Measurements from ENCODE around the gene CRHR2. TPM values are rescaled to one million over a fixed set of nuclear protein-coding genes. Genes with fewer than 3 reads are reported as not detected.

Gene CRHR2
- total and polyA plus RNA-seq, 8 donors: 0.06 to 0.79 (median 0.50) TPM

DNA sequence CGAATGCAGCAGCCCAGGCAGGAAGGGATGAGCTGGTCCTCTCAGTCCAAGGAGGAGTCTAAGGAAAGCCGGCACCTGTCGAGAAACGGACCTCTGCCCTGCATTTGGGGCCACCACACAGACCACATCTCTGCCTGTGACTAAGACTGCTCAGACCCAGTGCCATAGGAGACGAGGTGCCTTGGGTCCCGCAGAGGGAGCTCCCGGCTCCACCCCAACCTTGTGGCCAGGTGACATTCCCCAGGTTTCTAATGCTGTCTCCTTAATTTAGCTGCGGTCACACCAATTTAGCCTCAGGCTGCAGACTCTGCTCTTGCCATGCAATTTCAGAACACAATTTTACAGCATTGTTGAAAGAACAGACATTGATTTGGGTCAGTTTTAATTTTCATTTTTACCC is 22.8 kb upstream of the CRHR2 start:
- no peaks in the 10 kb centered on the region for H3K4me1 ChIP-seq
- no peaks in the 10 kb centered on the region for H3K9me3 ChIP-seq
- H3K36me3 ChIP-seq: no peaks in the 10 kb centered on the region
- DNase-seq (no peak), FAIRE-seq (no peak), ATAC-seq (no peak)
- H3K27me3 ChIP-seq: no peaks in the 10 kb centered on the region
- intact Hi-C loops (cut with DNase I): no loop called here
- H3K27ac ChIP-seq: no peak overlapping the region
- WGBS, 2 donors: 87 to 88% methylated on average over 8 of the region's 8 CpGs
- no peak for TF ChIP-seq CTCF (IDR thresholded peaks at IDR 0.05)
- no peak overlapping the region for H3K4me3 ChIP-seq

DNA sequence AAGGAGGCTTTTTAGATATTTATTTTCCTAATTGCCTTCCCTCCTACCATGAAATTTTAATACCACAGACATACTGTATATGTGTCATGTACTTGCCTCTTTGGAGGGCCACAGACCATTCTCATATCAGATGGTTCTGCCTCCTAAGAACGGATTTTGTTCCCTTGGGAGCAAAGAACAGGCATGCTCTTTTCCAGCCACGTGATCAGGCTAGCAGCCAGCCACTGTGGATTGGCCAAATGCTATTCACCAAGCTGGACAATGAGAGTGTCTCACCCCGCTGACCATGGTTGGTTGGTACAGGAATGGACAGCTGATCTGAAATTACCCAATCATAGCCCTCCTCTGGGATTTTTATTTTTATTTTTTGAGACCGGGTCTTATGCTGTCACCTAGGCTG is 21.5 kb upstream of the CRHR2 start:
- TF ChIP-seq CTCF (IDR thresholded peaks at IDR 0.05): no peak
- H3K27ac ChIP-seq: no peak overlapping the region
- FAIRE-seq: no peak
- intact Hi-C loops (cut with DNase I): no loop called here
- no peaks in the 10 kb centered on the region for H3K27me3 ChIP-seq
- no peaks in the 10 kb centered on the region for H3K4me1 ChIP-seq
- H3K9me3 ChIP-seq: no peaks in the 10 kb centered on the region
- DNase-seq: no peak
- WGBS, 2 donors: 71 to 83% methylated on average over 4 of the region's 4 CpGs
- H3K36me3 ChIP-seq: no peaks in the 10 kb centered on the region
- ATAC-seq: no peak
- no peak overlapping the region for H3K4me3 ChIP-seq

DNA sequence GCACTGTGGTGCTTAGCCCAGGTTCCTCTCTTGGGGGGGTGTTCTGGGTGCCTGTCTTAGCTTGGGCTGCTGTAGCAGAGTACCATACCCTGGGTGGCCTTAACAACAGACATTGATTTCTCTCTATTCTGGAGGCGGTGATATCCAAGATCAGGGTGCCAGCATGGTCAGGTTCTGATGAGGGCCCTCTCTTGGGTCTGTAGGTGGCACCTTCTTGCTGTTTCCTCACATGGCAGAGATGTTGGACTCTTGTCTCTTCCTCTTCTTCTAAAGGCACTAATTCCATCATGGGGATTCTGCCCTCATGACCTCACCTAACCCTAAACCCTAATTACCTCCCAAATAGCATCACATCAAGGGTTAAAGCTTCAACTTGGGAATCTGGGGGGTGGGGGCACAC is 19.9 kb upstream of the CRHR2 start:
- intact Hi-C loops (cut with DNase I): no loop called here
- DNase-seq: no peak
- Histone ChIP-seq H3K27ac (no peak overlapping the region), H3K9me3 (no peaks in the 10 kb centered on the region), H3K4me3 (no peak overlapping the region), H3K4me1 (no peaks in the 10 kb centered on the region), H3K27me3 (no peaks in the 10 kb centered on the region), H3K36me3 (no peaks in the 10 kb centered on the region)
- 93 to 95% methylated on average over 1 of the region's 1 CpG for WGBS, 2 donors
- FAIRE-seq: no peak
- ATAC-seq: no peak
- no peak for TF ChIP-seq CTCF (IDR thresholded peaks at IDR 0.05)

GRCh38 chr7:30700941-30701340 is 18.7 kb upstream of the CRHR2 start:
- ATAC-seq (no peak), FAIRE-seq (no peak), DNase-seq (no peak)
- no peak overlapping the region for H3K27ac ChIP-seq
- no peak overlapping the region for H3K4me3 ChIP-seq
- no peak for TF ChIP-seq CTCF (IDR thresholded peaks at IDR 0.05)
- H3K9me3 ChIP-seq: no peaks in the 10 kb centered on the region
- H3K4me1 ChIP-seq: no peaks in the 10 kb centered on the region
- 82 to 88% methylated on average over 3 of the region's 3 CpGs for WGBS, 2 donors
- intact Hi-C loops (cut with DNase I): no loop called here
- no peaks in the 10 kb centered on the region for H3K27me3 ChIP-seq
- no peaks in the 10 kb centered on the region for H3K36me3 ChIP-seq

- TF ChIP-seq CTCF (IDR thresholded peaks at IDR 0.05): no peak
- intact Hi-C loops (cut with DNase I): no loop called here
- Histone ChIP-seq H3K27me3 (no peaks in the 10 kb centered on the region), H3K36me3 (no peaks in the 10 kb centered on the region), H3K9me3 (no peaks in the 10 kb centered on the region), H3K27ac (no peak overlapping the region), H3K4me1 (peaks cover 0 to 4% (median 0%) of the 10 kb centered on the region in 3 donors), H3K4me3 (no peak overlapping the region)
- FAIRE-seq (no peak), DNase-seq (no peak), ATAC-seq (no peak)
- WGBS, 2 donors: 65 to 70% methylated on average over 16 to 17 of the region's 17 CpGs
These were observed 17.6 kb upstream of the CRHR2 start for GRCh38 chr7:30699706-30700495.
